GM19035 (cell line): Measurements from ENCODE around the gene LAG3.

Source experiments
- ATAC-seq: cut with Tn5 transposase; IDR thresholded peaks from one replicate; pipeline ENCODE4 v1.9.1; 2021; ENCODE audit not compliant: unreplicated experiment

Gene LAG3

GRCh38 chr12:6787309-6787708 lies 15.0 kb downstream of the LAG3 start:
- ATAC-seq, result no peak

GRCh38 chr12:6788972-6789924 lies 16.9 kb downstream of the LAG3 start, which contains the start of gene CD4:
Gene CD4 (plus strand): TSS chr12:6789528. CDS start chr12:6800139, 10,611 bp downstream.
- no peak for ATAC-seq

GRCh38 chr12:6790496-6791150 lies 18.3 kb downstream of the LAG3 start:
- ATAC-seq, result no peak

GRCh38 chr12:6791931-6792520 lies 19.7 kb downstream of the LAG3 start:
- ATAC-seq, result no peak

- ATAC-seq, result no peak
Observed at GRCh38 chr12:6792522-6793201, 20.3 kb downstream of the LAG3 start.

- no peak for ATAC-seq
Observed at GRCh38 chr12:6795088-6795487, 22.8 kb downstream of the LAG3 start.

- ATAC-seq, result no peak
Observed at GRCh38 chr12:6796576-6796975, 24.3 kb downstream of the LAG3 start.

- no peak for ATAC-seq
Observed at GRCh38 chr12:6799147-6799546, 26.8 kb downstream of the LAG3 start.

- ATAC-seq, result no peak
Observed at GRCh38 chr12:6807170-6807569, 34.9 kb downstream of the LAG3 start.

GRCh38 chr12:6809056-6809455 lies 36.7 kb downstream of the LAG3 start:
- ATAC-seq, result no peak

- no peak for ATAC-seq
Observed at GRCh38 chr12:6810758-6811157, 38.4 kb downstream of the LAG3 start.

- ATAC-seq, result no peak
Observed at GRCh38 chr12:6813363-6813762, 41.0 kb downstream of the LAG3 start.

- ATAC-seq, result no peak
Observed at GRCh38 chr12:6816598-6816997, 44.3 kb downstream of the LAG3 start.

- no peak for ATAC-seq
Observed at GRCh38 chr12:6817098-6817497, 44.8 kb downstream of the LAG3 start.

- no peak for ATAC-seq
Observed at GRCh38 chr12:6817662-6818157, 45.4 kb downstream of the LAG3 start.

- ATAC-seq, result no peak
Observed at GRCh38 chr12:6818222-6818621, 45.9 kb downstream of the LAG3 start.

GRCh38 chr12:6818645-6819044 lies 46.3 kb downstream of the LAG3 start:
- ATAC-seq, result no peak

GRCh38 chr12:6819106-6820030 lies 47.0 kb downstream of the LAG3 start:
- ATAC-seq, result no peak

GRCh38 chr12:6820166-6820565 lies 47.8 kb downstream of the LAG3 start:
- ATAC-seq, result no peak
